BJ (cell line): ENCODE data around the gene APOL4. TPM values are rescaled to one million over a fixed set of nuclear protein-coding genes. Genes with fewer than 3 reads are reported as not detected.
"Not testable (repeated sequence)": the region's sequence is repeated elsewhere in the genome, so short reads cannot be mapped to it uniquely, and the experiment has no call there.

Experiments used
- CTCF ChIA-PET: fragments of 350-600 bp; formaldehyde crosslinking; extraction: SDS; loops from one replicate; lab custom pipeline; 2021; ENCODE audit warnings: antibody characterized with exemption, inconsistent platforms; lab: Yijun Ruan, JAX
- POLR2A ChIA-PET: fragments of 300-600 bp; sonication (Branson Sonifier 250); formaldehyde crosslinking; extraction: SDS; loops from one replicate; lab custom pipeline; 2021; ENCODE audit warnings: antibody characterized with exemption; lab: Charles Lee
- DNase-seq: peaks from one replicate; pipeline ENCODE4 v3.0.0-alpha.2; 2011; ENCODE audit warnings: low read depth
- H3K27me3 ChIP-seq: 2 replicates; pipeline ENCODE4 v1.6.0; 2011; ENCODE audit warnings: low read length; ENCODE audit not compliant: control insufficient read depth, insufficient read depth
- H3K36me3 ChIP-seq: 2 replicates; pipeline ENCODE4 v1.5.1; 2011; ENCODE audit warnings: low read length; ENCODE audit not compliant: control insufficient read depth, insufficient read depth
- H3K4me3 ChIP-seq: 2 replicates; pipeline ENCODE4 v1.5.1; 2011; ENCODE audit warnings: low read depth, mild to moderate bottlenecking, control low read depth, low read length
- polyA plus RNA-seq: library from polyadenylated mRNA; depleted of rRNA; stranded (reverse); fragments of >200 nt; gene quantifications from 2 replicates; pipeline ENCODE4 v1.2.3, GENCODE V29; 2011
- TF ChIP-seq, protein P1 (sequence below): IDR thresholded peaks from 2 replicates; pipeline ENCODE4 v1.5.1; 2011; ENCODE audit warnings: low read depth, mild to moderate bottlenecking, control low read depth, inconsistent platforms, low read length, moderate library complexity; ENCODE audit not compliant: insufficient read depth

Gene APOL4
- polyA plus RNA-seq, 1 experiment = 0.16 TPM

DNA sequence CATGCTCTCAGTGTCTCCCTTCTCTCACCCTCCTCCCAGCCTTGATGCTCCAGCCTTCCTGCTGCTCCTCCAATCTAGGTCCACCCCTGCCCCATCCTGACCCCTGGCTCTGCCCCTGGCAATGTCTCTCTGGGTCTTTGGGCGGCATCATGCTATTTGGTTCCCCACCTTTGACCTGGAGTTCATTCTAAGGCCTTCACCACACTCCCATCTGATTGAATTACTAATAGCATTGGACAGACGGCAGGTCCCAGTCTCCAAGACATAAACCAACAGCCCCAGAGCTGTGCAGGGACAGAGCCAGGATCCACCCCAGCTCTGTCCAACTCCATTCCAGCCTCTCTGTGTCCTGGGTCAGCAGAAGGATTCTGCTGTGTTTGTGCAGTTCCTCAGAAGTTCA, 7.2 kb downstream of the APOL4 start:
- no peaks in the 10 kb centered on the region for H3K36me3 ChIP-seq
- ChIA-PET POLR2A (no interaction called here), CTCF (interaction anchor here (0.7 to 4.8 kb wide), 19 partner anchors 9 to 295 kb away, joined by 3 to 50 read pairs (median 5); partner anchors contain the start of gene APOL2)
- no peak overlapping the region for H3K4me3 ChIP-seq
- TF ChIP-seq, protein P1, sequence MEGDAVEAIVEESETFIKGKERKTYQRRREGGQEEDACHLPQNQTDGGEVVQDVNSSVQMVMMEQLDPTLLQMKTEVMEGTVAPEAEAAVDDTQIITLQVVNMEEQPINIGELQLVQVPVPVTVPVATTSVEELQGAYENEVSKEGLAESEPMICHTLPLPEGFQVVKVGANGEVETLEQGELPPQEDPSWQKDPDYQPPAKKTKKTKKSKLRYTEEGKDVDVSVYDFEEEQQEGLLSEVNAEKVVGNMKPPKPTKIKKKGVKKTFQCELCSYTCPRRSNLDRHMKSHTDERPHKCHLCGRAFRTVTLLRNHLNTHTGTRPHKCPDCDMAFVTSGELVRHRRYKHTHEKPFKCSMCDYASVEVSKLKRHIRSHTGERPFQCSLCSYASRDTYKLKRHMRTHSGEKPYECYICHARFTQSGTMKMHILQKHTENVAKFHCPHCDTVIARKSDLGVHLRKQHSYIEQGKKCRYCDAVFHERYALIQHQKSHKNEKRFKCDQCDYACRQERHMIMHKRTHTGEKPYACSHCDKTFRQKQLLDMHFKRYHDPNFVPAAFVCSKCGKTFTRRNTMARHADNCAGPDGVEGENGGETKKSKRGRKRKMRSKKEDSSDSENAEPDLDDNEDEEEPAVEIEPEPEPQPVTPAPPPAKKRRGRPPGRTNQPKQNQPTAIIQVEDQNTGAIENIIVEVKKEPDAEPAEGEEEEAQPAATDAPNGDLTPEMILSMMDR = no peak
- H3K27me3 ChIP-seq = no peaks in the 10 kb centered on the region; the same call in 1 of the 2 replicates
- DNase-seq = no peak

DNA sequence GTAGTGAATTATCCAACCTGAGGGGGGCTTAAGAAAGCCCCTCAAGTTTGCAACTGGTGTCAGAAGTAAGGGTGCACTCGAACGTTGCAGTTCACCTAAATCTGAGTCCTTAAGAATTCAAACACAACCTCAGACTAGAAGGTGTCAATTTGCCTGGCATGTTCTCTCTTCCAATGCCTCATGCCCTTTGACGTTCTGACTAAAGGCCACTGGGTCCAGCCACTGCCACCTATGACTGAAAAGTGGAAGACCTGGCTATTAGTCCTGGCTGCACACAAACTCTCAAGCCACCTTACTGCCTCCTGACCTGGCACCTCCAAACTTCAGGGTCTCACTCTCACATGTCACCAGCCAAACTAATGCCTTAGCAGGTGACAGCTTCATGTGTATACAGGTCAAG, 8.0 kb downstream of the APOL4 start:
- CTCF ChIA-PET = interaction anchor here (1.1 to 4.8 kb wide), 4 partner anchors 12 to 296 kb away, joined by 3 to 50 read pairs (median 13); partner anchors contain the start of gene APOL2
- no peaks in the 10 kb centered on the region for H3K36me3 ChIP-seq
- no peaks in the 10 kb centered on the region; the same call in 1 of the 2 replicates for H3K27me3 ChIP-seq
- TF ChIP-seq, protein P1 = no peak
- no peak for DNase-seq
- no peak overlapping the region for H3K4me3 ChIP-seq
- POLR2A ChIA-PET = no interaction called here

DNA sequence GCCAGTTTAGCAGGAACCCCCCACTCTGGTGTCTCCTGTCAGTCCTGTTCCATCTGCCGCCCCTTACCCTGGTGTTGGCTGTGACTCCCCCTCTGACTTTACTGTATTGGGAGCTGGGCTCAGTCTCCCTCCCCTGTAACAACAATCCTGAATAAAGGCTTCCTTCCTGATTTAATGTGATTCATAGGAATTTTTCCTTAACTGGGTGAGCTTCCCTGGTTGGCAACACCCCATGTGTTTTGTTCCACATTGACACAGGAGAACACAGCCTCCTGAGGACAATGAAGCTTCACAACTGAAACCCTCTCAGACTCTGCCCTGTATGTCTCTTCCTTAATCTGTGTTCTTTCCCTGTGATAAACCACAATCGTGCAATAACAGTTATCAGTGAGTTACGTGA, 8.4 kb downstream of the APOL4 start:
- CTCF ChIA-PET = interaction anchor here (1.1 to 4.8 kb wide), 8 partner anchors 12 to 296 kb away, joined by 3 to 50 read pairs (median 4); partner anchors contain the start of gene APOL2
- DNase-seq = no peak
- POLR2A ChIA-PET = no interaction called here
- TF ChIP-seq, protein P1 = no peak
- Histone ChIP-seq H3K4me3 (no peak overlapping the region), H3K27me3 (no peaks in the 10 kb centered on the region; the same call in 1 of the 2 replicates), H3K36me3 (no peaks in the 10 kb centered on the region)

DNA sequence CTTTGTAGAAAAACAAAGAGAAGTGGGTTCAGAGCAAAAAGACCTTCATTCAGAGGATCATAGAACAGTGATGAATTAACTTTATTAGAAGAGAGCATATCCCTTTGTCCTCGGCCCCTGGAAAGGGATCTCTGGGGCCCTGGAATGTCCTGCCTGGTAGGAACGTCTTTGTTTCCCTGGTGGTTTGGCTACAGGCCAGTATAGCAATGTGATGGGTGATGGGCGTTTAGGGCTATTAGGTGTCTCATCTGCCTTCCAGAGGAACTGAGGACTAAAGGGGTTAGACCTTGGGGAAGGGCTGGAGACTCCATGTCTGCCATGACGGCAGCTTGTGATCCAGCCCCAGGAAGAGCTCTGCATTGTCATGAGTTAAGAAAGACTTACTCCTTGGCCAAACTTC, 9.1 kb downstream of the APOL4 start:
- TF ChIP-seq, protein P1 = no peak
- H3K27me3 ChIP-seq = peaks cover 1% of the 10 kb centered on the region; the same call in 1 of the 2 replicates
- H3K4me3 ChIP-seq = no peak overlapping the region
- POLR2A ChIA-PET = interaction anchor here (0.6 kb wide), 1 partner anchor 812 kb away, joined by 9 read pairs; no protein-coding TSS in a partner anchor
- CTCF ChIA-PET = interaction anchor here (1.1 to 3.3 kb wide), 8 partner anchors 11 to 297 kb away, joined by 3 to 20 read pairs (median 3); partner anchors contain the start of gene APOL2
- no peak for DNase-seq
- no peaks in the 10 kb centered on the region for H3K36me3 ChIP-seq

DNA sequence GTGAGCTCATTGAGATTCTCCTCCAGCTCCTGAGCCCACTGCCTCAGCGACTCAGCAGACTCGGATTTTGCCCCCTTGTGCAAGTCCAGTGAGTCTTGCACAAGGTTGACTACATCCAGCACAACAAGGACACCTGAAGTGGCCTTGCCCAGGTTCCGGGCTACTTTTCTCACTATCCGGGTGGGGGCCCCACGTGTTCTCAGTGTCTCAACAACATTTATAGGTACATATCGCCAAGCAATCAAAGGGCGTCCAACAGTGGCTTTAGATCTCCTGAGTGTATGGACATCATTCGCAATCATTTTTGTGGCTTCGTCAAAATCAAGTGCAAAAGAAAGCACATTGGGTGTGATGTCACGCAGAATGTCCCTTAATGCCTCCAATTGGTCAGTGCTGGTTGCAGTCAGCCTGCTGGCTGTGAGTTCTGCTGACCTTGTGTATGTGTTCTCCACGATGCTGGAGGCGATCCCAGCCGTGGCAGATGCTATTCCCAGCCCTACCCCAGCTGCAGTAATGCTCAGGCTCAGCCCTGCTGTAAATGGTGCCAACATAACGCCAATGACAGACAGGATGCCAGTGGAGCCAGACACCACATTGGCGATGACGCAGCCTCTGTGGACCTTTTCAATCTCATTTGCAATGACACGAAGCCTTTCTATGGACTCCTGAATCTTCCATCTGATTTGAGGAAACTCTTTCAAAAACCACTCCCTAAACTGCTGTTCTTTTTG, 10.3 kb downstream of the APOL4 start:
- CTCF ChIA-PET = interaction anchor here (1.0 to 3.3 kb wide), 7 partner anchors 10 to 94 kb away, joined by 3 to 20 read pairs (median 6); partner anchors contain the start of gene APOL2
- peak; percentile 24 for DNase-seq
- peaks cover 1% of the 10 kb centered on the region; the same call in 1 of the 2 replicates for H3K27me3 ChIP-seq
- no peaks in the 10 kb centered on the region for H3K36me3 ChIP-seq
- TF ChIP-seq, protein P1 = no peak
- H3K4me3 ChIP-seq = no peak overlapping the region
- POLR2A ChIA-PET = no interaction called here

DNA sequence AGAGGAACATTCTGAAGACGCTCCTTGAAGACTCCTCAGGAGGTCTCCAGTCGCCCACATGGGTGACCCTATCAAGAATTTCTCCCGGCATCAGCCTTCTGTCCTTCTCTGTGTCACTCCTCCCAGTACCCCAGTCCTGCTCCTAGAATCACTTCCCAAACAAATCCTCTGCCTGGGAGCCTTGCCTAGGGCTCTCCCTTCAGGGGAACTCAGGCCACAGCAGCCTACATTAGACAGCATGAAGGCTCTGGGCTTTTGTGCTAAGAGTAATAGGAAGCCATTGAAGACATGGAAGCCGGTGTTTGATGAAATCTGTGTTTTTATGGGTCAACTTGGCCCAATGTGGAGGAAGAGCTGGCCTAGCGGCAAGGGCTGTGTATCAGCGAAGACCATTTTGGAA, 13.7 kb downstream of the APOL4 start:
- H3K36me3 ChIP-seq, DNase-seq, H3K4me3 ChIP-seq, POLR2A ChIA-PET, H3K27me3 ChIP-seq: not testable (repeated sequence)
- CTCF ChIA-PET = interaction anchor here (1.0 kb wide), 1 partner anchor 9 kb away, joined by 3 read pairs; no protein-coding TSS in a partner anchor
